Lower lobe of right lung (tissue), 2 donors: Measurements from ENCODE around the gene STRADA. TPM values are rescaled to one million over a fixed set of nuclear protein-coding genes. Genes with fewer than 3 reads are reported as not detected.

ENCODE experiments used
- ATAC-seq, 2 donors: fragments of 200-7000 bp; cut with Tn5 transposase; one replicate each; pipeline ENCODE4 v1.9.1; 2020 to 2022; ENCODE audit warnings: mild to moderate bottlenecking in 2 of 2, moderate library complexity in 2 of 2
- DNase-seq: peaks from one replicate; pipeline ENCODE4 v3.0.0-alpha.2; 2020
- H3K27ac ChIP-seq: fragments of 200-600 bp; one replicate; pipeline ENCODE4 v1.8.0; 2022
- H3K27me3 ChIP-seq: fragments of 200-600 bp; one replicate; pipeline ENCODE4 v1.8.0; 2022; ENCODE audit warnings: low read depth
- H3K36me3 ChIP-seq: fragments of 200-600 bp; one replicate; pipeline ENCODE4 v1.8.0; 2022; ENCODE audit warnings: mild to moderate bottlenecking
- H3K4me1 ChIP-seq: fragments of 200-600 bp; one replicate; pipeline ENCODE4 v1.8.0; 2022
- H3K4me3 ChIP-seq: fragments of 200-600 bp; one replicate; pipeline ENCODE4 v1.8.0; 2022; ENCODE audit warnings: mild to moderate bottlenecking
- H3K9me3 ChIP-seq: fragments of 200-600 bp; one replicate; pipeline ENCODE4 v1.8.0; 2022
- CTCF ChIP-seq: fragments of 200-600 bp; IDR thresholded peaks from one replicate; pipeline ENCODE4 v1.8.0; 2022; ENCODE audit warnings: antibody characterized with exemption, mild to moderate bottlenecking
- intact Hi-C: fragments of 100-400 bp; cut with DNase I; formaldehyde crosslinking; loops from one replicate; pipeline ENCODE4 v1.11.0; 2022
- total RNA-seq: library from RNA; stranded (reverse); fragmentation: NEBNext Ultra II Directional; extraction: Animal tissue kit (Norgen Biotek cat#: 25700); gene quantifications from one replicate; pipeline ENCODE4 v1.2.1, GENCODE V29; 2021
- donor health status: DM: no; HTN: yes; CAD: no; lungs with severe emphysema.

Gene STRADA
- total RNA-seq, 1 donor from 2014 or later, result 32.8 TPM

GRCh38 chr17:63688396-63689020, 53.1 kb downstream of the STRADA start:
- H3K36me3 ChIP-seq, result peaks cover 96% of the 10 kb centered on the region
- intact Hi-C loops, result no loop called here
- H3K4me3 ChIP-seq, result no peak overlapping the region
- ATAC-seq (no peak), DNase-seq (no peak)
- H3K27ac ChIP-seq, result no peak overlapping the region
- no peak for TF ChIP-seq CTCF
- no peaks in the 10 kb centered on the region for H3K27me3 ChIP-seq
- H3K4me1 ChIP-seq, result peaks cover 11% of the 10 kb centered on the region
- no peaks in the 10 kb centered on the region for H3K9me3 ChIP-seq

GRCh38 chr17:63686138-63686685, 55.4 kb downstream of the STRADA start:
- Histone ChIP-seq H3K4me1 (peaks cover 18% of the 10 kb centered on the region), H3K27me3 (no peaks in the 10 kb centered on the region), H3K4me3 (no peak overlapping the region), H3K27ac (no peak overlapping the region), H3K36me3 (peaks cover 93% of the 10 kb centered on the region), H3K9me3 (no peaks in the 10 kb centered on the region)
- ATAC-seq (no peak), DNase-seq (no peak)
- intact Hi-C loops, result no loop called here
- TF ChIP-seq CTCF, result no peak

GRCh38 chr17:63685578-63685977, 56.0 kb downstream of the STRADA start:
- H3K27me3 ChIP-seq, result no peaks in the 10 kb centered on the region
- H3K4me1 ChIP-seq, result peaks cover 22% of the 10 kb centered on the region
- no peak for ATAC-seq
- no peak overlapping the region for H3K27ac ChIP-seq
- H3K9me3 ChIP-seq, result no peaks in the 10 kb centered on the region
- TF ChIP-seq CTCF, result no peak
- no peak for DNase-seq
- intact Hi-C loops, result no loop called here
- H3K36me3 ChIP-seq, result peaks cover 87% of the 10 kb centered on the region
- no peak overlapping the region for H3K4me3 ChIP-seq

- ATAC-seq, result no peak
- peaks cover 82% of the 10 kb centered on the region for H3K36me3 ChIP-seq
- TF ChIP-seq CTCF, result no peak
Observed at GRCh38 chr17:63685041-63685440, 56.6 kb downstream of the STRADA start.

GRCh38 chr17:63682981-63683380, 58.6 kb downstream of the STRADA start:
- Histone ChIP-seq H3K27ac (no peak overlapping the region), H3K4me3 (no peak overlapping the region), H3K4me1 (peaks cover 32% of the 10 kb centered on the region), H3K36me3 (peaks cover 76% of the 10 kb centered on the region), H3K9me3 (no peaks in the 10 kb centered on the region), H3K27me3 (no peaks in the 10 kb centered on the region)
- DNase-seq (no peak), ATAC-seq (no peak)
- intact Hi-C loops, result no loop called here
- TF ChIP-seq CTCF, result no peak

More at GRCh38 chr17:63685041-63685440, 56.6 kb downstream of the STRADA start:
- no peaks in the 10 kb centered on the region for H3K9me3 ChIP-seq
- intact Hi-C loops, result no loop called here
- no peak overlapping the region for H3K27ac ChIP-seq
- no peak for DNase-seq
- no peak overlapping the region for H3K4me3 ChIP-seq
- no peaks in the 10 kb centered on the region for H3K27me3 ChIP-seq
- peaks cover 28% of the 10 kb centered on the region for H3K4me1 ChIP-seq
